NCI-H526 (cell line): Measurements from ENCODE around the gene PC.
A peak's percentile ranks its signal among the peaks of the same experiment; 100 is the strongest.
"Not testable (repeated sequence)": the region's sequence is repeated elsewhere in the genome, so short reads cannot be mapped to it uniquely, and the experiment has no call there.

ENCODE experiments used
- DNase-seq, 2 experiments: peaks; one replicate each; lab custom pipeline; 2025; lab: John Stamatoyannopoulos, UW

PC gene

DNA sequence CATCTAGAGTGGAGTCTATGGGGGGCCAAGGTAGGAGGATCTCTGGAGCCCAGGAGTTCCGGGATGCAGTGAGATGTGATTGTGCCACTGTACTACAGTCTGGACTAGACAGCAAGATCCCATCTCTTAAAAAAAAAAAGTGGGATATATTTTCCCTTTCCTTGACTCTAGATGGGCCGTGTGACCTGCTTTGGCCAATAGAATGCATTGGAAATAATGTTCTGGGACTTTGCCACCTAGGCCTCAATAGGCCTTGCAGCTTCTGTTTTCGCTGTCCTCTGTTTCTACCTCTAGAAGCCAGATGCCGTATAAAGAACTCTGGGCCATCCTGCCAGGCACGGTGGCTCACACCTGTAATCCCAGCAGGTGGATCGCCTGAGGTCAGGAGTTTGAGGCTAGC is 20.5 kb upstream of the PC start:
- no peak for DNase-seq

DNA sequence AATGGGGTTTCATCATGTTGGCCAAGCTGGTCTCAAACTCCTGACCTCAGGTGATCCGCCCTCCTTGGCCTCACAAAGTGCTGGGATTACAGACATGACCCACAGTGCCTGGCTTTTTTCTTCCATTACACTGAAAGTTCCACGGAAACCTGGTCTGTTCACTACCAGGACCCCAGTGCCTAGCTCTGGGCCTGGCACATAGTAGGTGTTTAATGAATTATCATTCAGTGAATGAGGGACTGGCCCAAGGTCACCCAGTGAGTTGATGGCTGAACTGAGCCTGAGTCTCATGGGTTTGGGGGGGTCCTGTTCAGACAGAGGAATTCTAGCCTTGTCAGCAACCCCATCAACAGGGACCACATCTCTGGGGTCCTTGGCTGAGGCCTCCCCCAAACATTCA is 20.0 kb upstream of the PC start:
- no peak for DNase-seq

DNA sequence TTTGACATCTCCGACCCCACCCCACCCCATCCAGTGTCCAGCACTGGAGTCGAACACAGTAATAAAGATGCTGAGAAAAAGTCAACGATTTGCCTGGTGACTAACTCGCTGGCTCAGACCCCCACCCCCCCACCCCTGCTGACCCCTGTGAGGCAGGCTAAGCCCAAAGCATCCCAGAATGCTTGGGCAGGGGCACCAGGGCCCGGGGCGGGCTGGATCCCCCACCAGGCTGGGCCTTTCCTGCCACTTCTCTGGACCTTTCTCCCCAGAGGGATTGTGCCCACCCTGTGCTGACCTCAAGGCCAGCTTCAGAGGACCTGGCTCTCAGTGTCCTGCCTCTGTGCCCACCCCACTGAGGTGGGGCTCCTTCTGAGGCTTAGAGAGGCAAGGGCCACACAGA is 18.7 kb upstream of the PC start:
- no peak for DNase-seq

DNA sequence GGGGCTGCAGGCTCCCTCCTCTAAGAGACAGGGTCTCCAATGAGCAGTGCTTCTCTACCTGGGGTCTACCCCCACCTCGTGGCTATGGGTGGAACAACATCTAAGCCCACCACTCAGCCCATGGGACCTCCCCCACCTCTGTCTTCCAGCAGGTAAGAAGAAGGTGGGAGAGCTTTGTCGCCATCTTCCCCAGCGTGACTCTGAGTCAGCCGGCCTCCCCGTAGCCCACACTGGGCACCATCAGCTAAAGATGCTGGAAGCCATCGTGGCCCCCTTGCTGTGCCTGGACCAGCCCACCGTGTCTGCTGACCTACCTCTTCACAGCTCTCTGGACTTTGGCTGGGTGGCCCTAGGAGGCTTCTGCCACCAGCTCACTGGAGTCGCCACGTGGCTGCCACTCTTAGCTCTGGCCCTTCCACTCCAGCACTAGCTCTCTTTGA is 17.9 kb upstream of the PC start:
- peak in 1 of 2 experiments; percentile 67 for DNase-seq

DNA sequence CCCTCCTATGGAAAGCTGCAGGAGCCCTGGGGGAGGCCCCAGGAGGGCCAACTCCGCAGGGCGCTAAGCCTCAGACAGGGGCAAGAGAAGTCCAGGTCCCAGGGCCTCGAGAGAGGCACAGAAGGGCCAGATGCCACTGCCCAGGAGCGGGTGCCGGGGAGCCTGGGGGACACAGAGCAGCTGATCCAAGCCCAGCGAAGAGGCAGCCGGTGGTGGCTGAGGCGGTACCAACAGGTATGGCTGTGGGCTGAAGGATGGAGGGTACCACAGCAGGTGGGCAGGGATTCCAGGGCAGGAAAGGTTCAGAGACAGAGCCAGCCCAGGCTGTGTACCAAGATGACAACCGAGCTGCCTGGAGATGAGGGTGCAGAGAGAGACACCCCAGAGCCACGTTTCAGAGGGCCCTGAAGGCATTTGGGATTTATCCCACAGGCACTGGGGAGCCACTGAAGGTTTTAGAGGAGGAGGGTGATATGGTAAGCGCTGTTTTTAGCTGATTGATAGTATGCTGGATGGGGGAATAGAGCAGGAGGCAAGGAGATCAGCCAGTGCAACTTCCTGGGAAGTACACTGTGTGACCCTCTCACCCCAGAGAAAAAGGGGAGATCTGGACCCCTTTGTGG is 17.3 kb upstream of the PC start:
- DNase-seq = no peak

GRCh38 chr11:66974724-66975404 is 16.7 kb upstream of the PC start, which contains the start of gene C11orf86:
TSS of gene C11orf86 (plus strand) at chr11:66975304. CDS start at chr11:66975363, 59 bp downstream.
- no peak for DNase-seq

- DNase-seq = no peak
Measured at GRCh38 chr11:66973956-66974580, 15.9 kb upstream of the PC start.

GRCh38 chr11:66971488-66971887 is 13.3 kb upstream of the PC start:
- no peak for DNase-seq

GRCh38 chr11:66970807-66971442 is 12.7 kb upstream of the PC start:
- DNase-seq = no peak

DNA sequence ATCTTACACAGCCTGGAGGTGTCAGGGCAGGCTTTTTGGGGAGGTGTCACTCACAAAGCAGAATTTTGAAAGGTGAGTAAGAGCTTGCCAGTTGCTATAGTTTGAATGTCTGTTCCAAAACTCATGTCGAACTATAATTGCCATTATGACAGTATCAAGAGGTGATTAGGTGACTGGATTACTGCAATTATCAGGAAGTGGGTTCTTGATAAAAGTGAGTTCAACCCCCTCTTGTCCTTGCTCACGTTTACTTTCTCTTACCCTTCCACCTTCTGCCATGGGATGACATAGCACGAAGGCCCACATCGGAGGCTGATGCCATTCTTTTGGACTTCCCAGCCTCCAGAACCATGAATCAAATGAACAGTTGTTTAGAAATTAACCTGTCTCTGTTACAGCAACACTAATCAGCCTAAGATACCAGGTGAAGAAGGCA is 12.2 kb upstream of the PC start:
- no peak for DNase-seq

DNA sequence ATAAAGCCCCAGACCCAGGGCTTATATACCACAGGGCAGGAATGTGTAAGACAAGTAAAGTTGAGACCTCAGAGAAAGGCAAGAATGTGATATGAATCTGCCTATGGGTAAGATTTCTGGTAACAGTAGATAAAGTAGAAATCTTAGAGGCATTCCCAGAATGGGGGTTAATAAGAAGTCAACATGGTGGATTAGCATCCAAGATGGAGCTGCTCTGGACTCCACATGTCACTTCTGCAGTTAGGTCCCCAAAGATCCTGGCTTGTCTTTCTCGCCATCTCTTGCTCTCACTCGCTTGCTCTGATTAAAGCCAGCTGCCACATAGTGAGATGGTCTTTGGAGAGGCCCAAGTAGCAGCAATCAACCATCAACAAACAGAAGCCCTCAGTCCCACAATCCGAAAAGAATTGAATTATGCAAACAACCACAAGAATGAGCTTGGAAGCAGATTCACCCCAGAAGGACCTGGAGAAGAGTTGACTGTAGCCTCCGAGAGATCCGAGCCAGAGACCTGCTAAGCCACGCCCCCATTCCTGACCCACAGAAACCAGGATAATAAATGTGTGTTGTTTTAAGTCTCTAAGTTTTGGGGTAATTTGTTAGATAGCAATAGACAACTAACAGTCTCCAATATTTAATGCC is 11.5 kb upstream of the PC start:
- no peak for DNase-seq

DNA sequence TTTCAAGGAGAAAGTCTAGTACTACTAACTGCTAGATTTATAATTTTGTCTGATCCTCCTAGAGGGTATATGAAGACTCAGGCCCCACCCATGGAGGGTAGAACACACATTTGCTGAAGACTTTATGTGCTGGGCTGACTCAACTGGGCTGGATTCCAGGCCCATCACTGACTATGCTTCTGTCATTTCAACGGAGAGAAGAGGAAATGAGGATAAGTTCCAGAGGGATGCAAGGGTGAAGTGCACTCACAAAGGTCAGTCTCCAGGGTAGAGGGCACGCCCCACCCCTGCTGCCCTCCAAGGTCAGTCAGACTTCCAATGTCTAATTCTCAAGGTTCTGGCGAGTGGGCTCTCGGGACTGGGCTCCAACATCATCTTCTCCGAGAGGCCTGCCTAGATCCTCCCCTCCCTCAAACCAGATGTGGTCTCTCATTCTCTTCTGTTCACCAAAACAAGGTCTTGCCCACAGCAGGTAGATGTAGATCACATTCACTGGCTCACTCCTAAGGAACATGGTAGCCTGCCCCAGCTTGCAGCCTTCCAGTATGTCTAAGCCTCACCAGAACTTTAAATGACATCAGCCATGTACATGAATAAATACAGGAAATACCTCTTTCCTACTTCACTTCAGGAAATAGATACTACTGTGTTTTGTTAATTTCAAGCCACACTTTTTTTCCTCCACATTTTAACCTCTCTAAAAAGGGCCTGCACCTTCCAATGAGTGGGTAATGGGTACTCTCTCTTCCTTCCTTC is 9.7 kb upstream of the PC start:
- DNase-seq = no peak

DNA sequence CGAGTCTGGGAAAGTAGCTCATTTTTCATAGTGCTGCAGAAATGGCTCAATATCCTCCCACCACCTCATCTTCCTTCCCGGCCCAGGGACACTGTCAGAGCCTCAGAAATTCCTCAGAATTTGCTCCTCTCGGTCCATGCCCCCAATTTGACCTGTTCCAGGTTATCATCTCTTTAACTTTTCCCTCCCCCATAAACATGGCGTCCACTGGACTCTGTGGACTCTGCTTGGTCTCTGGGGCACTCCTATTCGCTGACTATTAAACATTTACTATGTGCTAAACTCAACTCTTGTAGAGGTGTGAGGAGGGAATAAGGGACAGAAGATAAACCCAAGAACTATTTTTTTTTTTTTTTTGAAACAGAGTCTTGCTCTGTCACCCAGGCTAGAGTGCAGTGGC is 8.2 kb upstream of the PC start:
- no peak for DNase-seq

GRCh38 chr11:66964495-66964894 is 6.3 kb upstream of the PC start:
- DNase-seq = no peak

- DNase-seq = no peak
Measured at GRCh38 chr11:66962801-66963200, 4.6 kb upstream of the PC start.

GRCh38 chr11:66962247-66962646 is 4.1 kb upstream of the PC start:
- no peak for DNase-seq

DNA sequence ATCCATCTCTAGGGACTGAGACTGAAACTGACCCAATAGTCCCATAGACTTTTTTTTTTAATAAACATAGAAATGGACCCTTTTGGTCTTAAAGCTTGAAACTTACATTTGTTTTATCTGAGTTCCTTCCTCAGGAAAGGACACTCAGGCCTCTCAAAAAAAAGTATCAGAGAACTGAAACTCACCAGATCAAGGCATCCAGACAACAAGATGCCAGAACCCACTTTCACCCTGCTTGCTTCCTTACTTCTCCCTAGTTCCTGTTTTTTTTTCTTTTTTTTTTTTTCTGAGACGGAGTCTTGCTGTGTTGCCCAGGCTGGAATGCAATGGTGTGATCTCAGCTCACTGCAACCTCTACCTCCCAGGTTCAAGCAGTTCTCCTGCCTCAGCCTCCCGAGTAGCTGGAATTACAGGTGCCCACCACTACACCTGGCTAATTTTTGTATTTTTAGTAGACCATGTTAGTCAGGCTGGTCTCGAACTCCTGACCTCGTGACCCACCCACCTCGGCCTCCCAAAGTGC is 3.6 kb upstream of the PC start:
- DNase-seq = not testable (repeated sequence)

- DNase-seq = no peak
Measured at GRCh38 chr11:66958956-66959274, 732 bp upstream of the PC start.

DNA sequence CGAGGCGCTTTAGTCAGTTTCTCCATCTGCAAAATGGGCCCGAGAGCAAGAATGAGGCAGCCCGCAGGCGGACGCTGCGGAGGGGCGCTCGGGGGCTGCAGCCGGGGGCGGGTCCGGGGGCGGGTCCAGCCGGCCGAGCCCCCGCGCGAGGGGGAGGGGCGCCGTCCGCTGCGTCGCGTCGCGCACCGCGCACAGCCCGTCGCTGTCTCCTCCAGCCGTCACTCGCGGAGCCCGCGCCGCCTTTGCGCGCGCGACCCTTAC is 282 bp downstream of the PC start:
- peak in 1 of 2 experiments; percentile 90 for DNase-seq

GRCh38 chr11:66956689-66957290 is 1.4 kb downstream of the PC start:
- DNase-seq = no peak

DNA sequence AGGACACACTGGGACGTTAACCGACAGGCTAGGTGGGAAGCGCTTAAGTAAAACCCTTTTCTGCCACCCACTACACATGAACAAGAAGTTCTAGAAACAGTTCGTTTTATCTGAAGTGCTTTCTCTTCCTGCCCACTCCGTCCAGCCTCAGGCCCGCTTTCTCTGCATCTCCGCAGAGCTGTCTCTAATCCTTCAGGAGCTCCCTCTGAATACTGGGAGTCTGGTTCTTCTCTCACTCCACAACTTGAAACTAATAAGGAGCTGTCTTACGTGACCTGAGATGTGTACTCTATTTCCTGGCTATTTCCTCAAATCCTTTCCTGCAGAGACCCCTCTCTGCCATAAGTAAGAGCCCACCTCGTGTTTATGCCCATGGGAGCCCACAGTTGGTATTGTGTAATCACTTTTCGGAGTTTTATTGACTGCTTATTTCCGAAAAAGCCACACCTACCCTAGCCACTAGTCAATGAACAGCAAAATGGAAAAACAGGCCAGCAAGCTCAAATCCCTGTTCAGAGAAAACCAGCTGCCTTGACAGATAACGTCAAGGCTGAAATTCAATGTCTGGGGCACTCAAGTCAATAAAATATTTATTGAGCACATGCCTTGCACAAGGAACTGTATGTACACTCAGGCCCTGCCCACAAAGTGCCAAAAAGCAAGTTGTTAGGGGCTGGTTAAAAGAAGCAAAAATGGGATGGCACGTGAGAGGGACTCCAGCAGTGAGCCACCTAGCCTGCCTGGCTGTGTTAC is 4.9 kb downstream of the PC start:
- DNase-seq = no peak
